HepG2 (cell line): ENCODE results near the gene TMEM53. TPM values are rescaled to one million over a fixed set of nuclear protein-coding genes. Genes with fewer than 3 reads are reported as not detected.

Source experiments
- BCL6 ChIP-seq: IDR thresholded peaks from 2 replicates; pipeline ENCODE4 v1.6.1; 2016; ENCODE audit warnings: missing genetic modification reagents, missing compliant biosample characterization
- CHD4 ChIP-seq: fragments of 200-600 bp; sonication (generic); IDR thresholded peaks from 2 replicates; pipeline ENCODE4 v1.7.0; 2017; ENCODE audit warnings: mild to moderate bottlenecking, low read length, borderline replicate concordance
- ELF1 ChIP-seq: sonication (generic); formaldehyde crosslinking; IDR thresholded peaks from 2 replicates; pipeline ENCODE4 v1.4.0; 2020; ENCODE audit warnings: missing genetic modification reagents
- FOXO1 ChIP-seq: sonication (generic); formaldehyde crosslinking; IDR thresholded peaks from 2 replicates; pipeline ENCODE4 v1.4.0; 2020; ENCODE audit warnings: missing genetic modification reagents
- HNF4A ChIP-seq: sonication (generic); formaldehyde crosslinking; IDR thresholded peaks from 2 replicates; pipeline ENCODE4 v1.4.0; 2020; ENCODE audit warnings: missing genetic modification reagents
- HOXD1 ChIP-seq: sonication (generic); formaldehyde crosslinking; IDR thresholded peaks from 2 replicates; pipeline ENCODE4 v1.5.0; 2020; ENCODE audit warnings: missing genetic modification reagents
- ISL2 ChIP-seq: sonication (generic); formaldehyde crosslinking; IDR thresholded peaks from 2 replicates; pipeline ENCODE4 v1.5.0; 2020; ENCODE audit warnings: missing genetic modification reagents
- MAFF ChIP-seq: IDR thresholded peaks from 2 replicates; pipeline ENCODE4 v1.6.1; 2011; ENCODE audit warnings: low read depth, low read length, improper control_type of control experiment
- RARA ChIP-seq: IDR thresholded peaks from 2 replicates; pipeline ENCODE4 v1.6.1; 2016; ENCODE audit warnings: missing genetic modification reagents, missing compliant biosample characterization
- SKI ChIP-seq: fragments of 450-650 bp; IDR thresholded peaks from one replicate; pipeline ENCODE4 v1.6.1; 2018; ENCODE audit warnings: mild to moderate bottlenecking; ENCODE audit not compliant: partially characterized antibody
- SOX13 ChIP-seq, 3 experiments: fragments of 450-650 bp in 1 of 3; sonication (generic) in 1 of 3; formaldehyde crosslinking in 1 of 3; IDR thresholded peaks in 2 of 3; conservative IDR thresholded peaks in 1 of 3; 2 replicates each; pipeline versions ENCODE4 v1.5.0 to v1.6.1; 2016 to 2020; ENCODE audit warnings: antibody characterized with exemption in 1 of 3, mild to moderate bottlenecking in 1 of 3, missing compliant biosample characterization in 1 of 3, missing genetic modification reagents in 1 of 3, moderate library complexity in 1 of 3
- XRCC5 ChIP-seq: fragments of 200-400 bp; formaldehyde crosslinking; optimal IDR thresholded peaks from 2 replicates; pipeline ENCODE3; 2017; ENCODE audit warnings: mild to moderate bottlenecking, low read length
- ZFP62 ChIP-seq: sonication (generic); formaldehyde crosslinking; IDR thresholded peaks from 2 replicates; pipeline ENCODE4 v1.4.0; 2020; ENCODE audit warnings: missing genetic modification reagents
- ZNF124 ChIP-seq: sonication (generic); formaldehyde crosslinking; IDR thresholded peaks from 2 replicates; pipeline ENCODE4 v1.4.0; 2020; ENCODE audit warnings: missing genetic modification reagents
- ZNF292 ChIP-seq: sonication (generic); formaldehyde crosslinking; IDR thresholded peaks from 2 replicates; pipeline ENCODE4 v1.8.1; 2022; ENCODE audit warnings: mild to moderate bottlenecking, low read depth, missing genetic modification reagents, borderline replicate concordance
- ZNF33B ChIP-seq: sonication (generic); formaldehyde crosslinking; IDR thresholded peaks from 2 replicates; pipeline ENCODE4 v1.5.1; 2020; ENCODE audit warnings: mild to moderate bottlenecking, missing genetic modification reagents
- ZNF383 ChIP-seq: sonication (generic); formaldehyde crosslinking; IDR thresholded peaks from 2 replicates; pipeline ENCODE4 v1.4.0; 2020; ENCODE audit warnings: missing genetic modification reagents, mild to moderate bottlenecking, borderline replicate concordance
- ZNF564 ChIP-seq: sonication (generic); formaldehyde crosslinking; IDR thresholded peaks from 2 replicates; pipeline ENCODE4 v1.8.1; 2023; ENCODE audit warnings: mild to moderate bottlenecking, missing genetic modification reagents
- ZSCAN22 ChIP-seq: sonication (generic); formaldehyde crosslinking; IDR thresholded peaks from 2 replicates; pipeline ENCODE4 v1.4.0; 2020; ENCODE audit warnings: mild to moderate bottlenecking, missing genetic modification reagents
- polyA plus RNA-seq, 8 experiments: library from polyadenylated mRNA; depleted of rRNA in 3 of 8; stranded (reverse) in 7 of 8; unstranded in 1 of 8; fragments of >200 nt; fragmentation: Illumina TruSeq in 4 of 8; extraction: Trizol in 4 of 8; gene quantifications; 2 replicates each; pipeline versions ENCODE4 v1.2.1 to v1.2.3, GENCODE V29; 2011 to 2016; ENCODE audit warnings: low read depth in 4 of 8, missing spikeins in 1 of 8, mixed read lengths in 1 of 8; ENCODE audit not compliant: insufficient read depth in 1 of 8
- total RNA-seq, 5 experiments: library from RNA; depleted of rRNA; stranded (reverse); fragments of >200 nt; fragmentation: Illumina TruSeq; extraction: Trizol; gene quantifications; 2 replicates each; pipeline ENCODE4 v1.2.3, GENCODE V29; 2016; ENCODE audit warnings: low read depth in 1 of 5
- TF ChIP-seq, protein P1 (sequence below): sonication (generic); formaldehyde crosslinking; IDR thresholded peaks from 2 replicates; pipeline ENCODE4 v1.5.1; 2020; ENCODE audit warnings: missing genetic modification reagents, mild to moderate bottlenecking, borderline replicate concordance
- TF ChIP-seq, protein P2 (sequence below): sonication (generic); formaldehyde crosslinking; conservative IDR thresholded peaks from 2 replicates; pipeline ENCODE4 v1.4.0; 2020; ENCODE audit warnings: mild to moderate bottlenecking, missing genetic modification reagents, moderate library complexity
- TF ChIP-seq, protein P3 (sequence below): sonication (generic); formaldehyde crosslinking; IDR thresholded peaks from 2 replicates; pipeline ENCODE4 v1.4.0; 2020; ENCODE audit warnings: mild to moderate bottlenecking, missing genetic modification reagents

The TMEM53 gene
- total and polyA plus RNA-seq, 2 of the 13 experiments (the other 11 are each of a cell fraction or from before 2014, with no cell fraction given): 12.6 to 20.2 TPM

DNA sequence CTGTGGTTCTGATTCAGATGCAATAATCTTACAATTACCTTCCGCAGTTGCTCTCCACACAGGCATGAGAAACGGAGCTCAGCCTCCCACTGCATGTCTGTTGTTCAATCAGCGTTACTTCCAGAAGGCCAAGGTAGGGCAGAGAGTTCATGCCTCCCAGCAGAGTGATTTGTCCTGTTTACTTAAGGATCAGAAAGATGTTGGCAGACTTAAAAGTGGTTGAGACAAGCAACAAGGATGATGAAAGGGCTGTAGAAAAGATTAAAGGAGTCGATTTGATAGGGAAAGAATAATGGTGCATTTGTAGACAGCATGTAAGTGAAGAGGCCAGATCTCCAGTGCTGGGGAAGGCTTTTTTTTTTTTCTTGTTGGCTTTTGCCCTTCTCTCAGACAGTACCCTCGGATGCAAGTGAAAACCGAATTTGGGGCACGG lies 26.9 kb upstream of the TMEM53 start (continued):
- TF ChIP-seq, protein P1, sequence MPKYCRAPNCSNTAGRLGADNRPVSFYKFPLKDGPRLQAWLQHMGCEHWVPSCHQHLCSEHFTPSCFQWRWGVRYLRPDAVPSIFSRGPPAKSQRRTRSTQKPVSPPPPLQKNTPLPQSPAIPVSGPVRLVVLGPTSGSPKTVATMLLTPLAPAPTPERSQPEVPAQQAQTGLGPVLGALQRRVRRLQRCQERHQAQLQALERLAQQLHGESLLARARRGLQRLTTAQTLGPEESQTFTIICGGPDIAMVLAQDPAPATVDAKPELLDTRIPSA (CRISPR knock-in tag): no peak
- TF ChIP-seq FOXO1 (CRISPR knock-in tag) (peak; percentile 39; the same call in 1 of the 2 replicates), ZNF292 (peak; percentile 69; the same call in 1 of the 2 replicates), ELF1 (CRISPR knock-in tag) (no peak; the same call in 1 of the 2 replicates), ZSCAN22 (CRISPR knock-in tag) (0 out of 2 replicates have a peak, but pooled peaks have one; percentile 32), ZNF383 (no peak), ZNF33B (CRISPR knock-in tag) (no peak), SOX13 (IDR thresholded peaks at IDR 0.05) (0 out of 2 replicates have a peak, but pooled peaks have one; percentile 48), SOX13 (CRISPR knock-in tag; conservative IDR thresholded peaks at IDR 0.05 in 1 of 2, IDR thresholded peaks at IDR 0.05 in 1 of 2) (peak in 1 of 2 experiments; percentile 85; a peak in 2 of 4 replicates), RARA (CRISPR knock-in tag) (peak; percentile 95), MAFF (no peak), CHD4 (no peak), HNF4A (peak; percentile 66), ZFP62 (CRISPR knock-in tag) (no peak), ZNF124 (CRISPR knock-in tag) (0 out of 2 replicates have a peak, but pooled peaks have one; percentile 24), XRCC5 (peak; percentile 30), HOXD1 (CRISPR knock-in tag) (no peak), ZNF564 (0 out of 2 replicates have a peak, but pooled peaks have one; percentile 50), SKI (no peak), ISL2 (CRISPR knock-in tag) (peak; percentile 95), BCL6 (CRISPR knock-in tag) (peak; percentile 71)
- TF ChIP-seq, protein P2, sequence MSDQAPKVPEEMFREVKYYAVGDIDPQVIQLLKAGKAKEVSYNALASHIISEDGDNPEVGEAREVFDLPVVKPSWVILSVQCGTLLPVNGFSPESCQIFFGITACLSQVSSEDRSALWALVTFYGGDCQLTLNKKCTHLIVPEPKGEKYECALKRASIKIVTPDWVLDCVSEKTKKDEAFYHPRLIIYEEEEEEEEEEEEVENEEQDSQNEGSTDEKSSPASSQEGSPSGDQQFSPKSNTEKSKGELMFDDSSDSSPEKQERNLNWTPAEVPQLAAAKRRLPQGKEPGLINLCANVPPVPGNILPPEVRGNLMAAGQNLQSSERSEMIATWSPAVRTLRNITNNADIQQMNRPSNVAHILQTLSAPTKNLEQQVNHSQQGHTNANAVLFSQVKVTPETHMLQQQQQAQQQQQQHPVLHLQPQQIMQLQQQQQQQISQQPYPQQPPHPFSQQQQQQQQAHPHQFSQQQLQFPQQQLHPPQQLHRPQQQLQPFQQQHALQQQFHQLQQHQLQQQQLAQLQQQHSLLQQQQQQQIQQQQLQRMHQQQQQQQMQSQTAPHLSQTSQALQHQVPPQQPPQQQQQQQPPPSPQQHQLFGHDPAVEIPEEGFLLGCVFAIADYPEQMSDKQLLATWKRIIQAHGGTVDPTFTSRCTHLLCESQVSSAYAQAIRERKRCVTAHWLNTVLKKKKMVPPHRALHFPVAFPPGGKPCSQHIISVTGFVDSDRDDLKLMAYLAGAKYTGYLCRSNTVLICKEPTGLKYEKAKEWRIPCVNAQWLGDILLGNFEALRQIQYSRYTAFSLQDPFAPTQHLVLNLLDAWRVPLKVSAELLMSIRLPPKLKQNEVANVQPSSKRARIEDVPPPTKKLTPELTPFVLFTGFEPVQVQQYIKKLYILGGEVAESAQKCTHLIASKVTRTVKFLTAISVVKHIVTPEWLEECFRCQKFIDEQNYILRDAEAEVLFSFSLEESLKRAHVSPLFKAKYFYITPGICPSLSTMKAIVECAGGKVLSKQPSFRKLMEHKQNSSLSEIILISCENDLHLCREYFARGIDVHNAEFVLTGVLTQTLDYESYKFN: peak; percentile 76
- TF ChIP-seq, protein P3, sequence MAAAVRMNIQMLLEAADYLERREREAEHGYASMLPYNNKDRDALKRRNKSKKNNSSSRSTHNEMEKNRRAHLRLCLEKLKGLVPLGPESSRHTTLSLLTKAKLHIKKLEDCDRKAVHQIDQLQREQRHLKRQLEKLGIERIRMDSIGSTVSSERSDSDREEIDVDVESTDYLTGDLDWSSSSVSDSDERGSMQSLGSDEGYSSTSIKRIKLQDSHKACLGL: no peak
